GM12872 (cell line): ENCODE measurements around the gene HRH1.

Experiments
- CTCF ChIP-seq: IDR thresholded peaks from 3 replicates; pipeline ENCODE4 v1.5.1; 2011; ENCODE audit warnings: low read depth, mild to moderate bottlenecking, low read length, moderate library complexity; ENCODE audit not compliant: insufficient read depth

The HRH1 gene

GRCh38 chr3:11159421-11159904, 5.2 kb downstream of the HRH1 start:
- TF ChIP-seq CTCF = no peak

GRCh38 chr3:11161666-11162065, 7.4 kb downstream of the HRH1 start:
- TF ChIP-seq CTCF = no peak

- TF ChIP-seq CTCF = no peak
Measured at GRCh38 chr3:11162401-11163345, 8.4 kb downstream of the HRH1 start.

GRCh38 chr3:11164607-11165006, 10.3 kb downstream of the HRH1 start:
- no peak for TF ChIP-seq CTCF

GRCh38 chr3:11165476-11165875, 11.2 kb downstream of the HRH1 start:
- no peak for TF ChIP-seq CTCF

GRCh38 chr3:11167590-11167989, 13.3 kb downstream of the HRH1 start:
- TF ChIP-seq CTCF = no peak

GRCh38 chr3:11168406-11168805, 14.1 kb downstream of the HRH1 start:
- no peak for TF ChIP-seq CTCF
